HG03558 (cell line): Measurements from ENCODE around the gene PPP4C.

Experiments
- ATAC-seq: cut with Tn5 transposase; IDR thresholded peaks from one replicate; pipeline ENCODE4 v1.9.1; 2021; ENCODE audit warnings: moderate number of reproducible peaks; ENCODE audit not compliant: unreplicated experiment; ENCODE audit errors: extremely low read depth

The PPP4C gene

DNA sequence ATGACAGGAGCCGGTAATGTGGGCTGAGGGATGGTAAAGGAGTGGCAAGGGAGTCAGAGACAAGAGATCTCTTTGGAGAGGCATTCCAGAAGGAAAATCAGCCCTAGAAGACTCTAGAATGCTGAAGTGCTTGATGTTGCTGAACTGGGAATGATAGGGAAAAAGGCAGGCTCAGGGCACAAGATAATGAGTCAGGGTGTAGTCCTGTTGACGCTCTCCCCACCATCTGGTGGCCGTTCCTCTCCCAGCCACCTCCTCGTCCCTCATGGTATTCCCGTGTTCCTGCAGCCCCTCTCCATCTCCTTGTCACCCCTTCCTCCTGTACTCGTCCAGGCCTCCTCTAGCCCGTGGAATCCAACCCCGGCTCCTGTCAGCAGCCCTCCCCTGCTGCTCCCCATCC, 21.3 kb upstream of the PPP4C start:
- no peak for ATAC-seq

DNA sequence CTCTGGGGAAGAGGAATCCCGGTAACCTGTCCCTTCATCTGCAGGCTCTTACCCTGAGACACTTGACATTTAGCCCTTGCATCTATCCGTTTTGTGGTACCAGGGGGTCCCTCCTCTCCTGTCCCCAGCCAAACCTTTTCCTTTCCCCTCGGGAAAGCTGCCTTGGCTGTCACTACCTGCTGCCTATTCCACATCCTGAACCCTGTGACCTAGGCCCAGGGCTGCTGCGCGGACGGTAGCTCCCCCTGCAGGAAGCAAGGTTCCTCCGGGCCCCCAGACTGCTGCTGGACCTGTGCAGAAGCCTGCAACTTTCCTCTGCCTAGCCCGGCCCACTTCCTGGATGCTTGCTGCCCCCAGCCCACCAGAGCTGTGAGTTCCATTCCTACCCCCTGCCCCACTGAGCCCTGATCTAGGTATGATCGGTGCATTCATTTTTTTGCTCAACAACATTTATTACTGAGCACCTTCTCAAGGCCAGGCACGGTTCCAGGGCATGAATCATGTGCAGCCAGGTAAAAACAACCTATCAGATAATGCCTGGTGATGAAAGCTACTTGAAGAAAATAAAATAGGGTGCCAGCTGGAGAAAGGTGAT, 20.7 kb upstream of the PPP4C start:
- no peak for ATAC-seq

DNA sequence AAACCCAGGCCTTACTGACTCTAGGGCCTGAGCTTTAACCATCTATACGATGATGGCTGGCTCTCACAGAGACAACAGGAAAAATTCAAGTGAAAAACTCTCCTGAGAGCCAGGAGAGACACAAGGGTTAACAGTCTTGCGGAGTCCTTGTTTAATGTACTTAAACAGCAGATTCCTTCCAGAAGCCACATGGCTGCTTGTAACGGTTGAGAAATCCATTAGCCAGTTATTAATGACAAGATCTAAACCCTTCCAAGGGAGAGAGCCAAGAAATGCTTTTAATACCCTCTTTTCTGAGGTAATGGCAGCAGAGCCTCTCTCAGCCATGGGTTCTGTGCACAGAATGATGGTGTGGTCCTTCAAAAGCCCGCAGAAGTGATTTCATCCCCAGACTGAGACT, 15.4 kb upstream of the PPP4C start:
- ATAC-seq = no peak

DNA sequence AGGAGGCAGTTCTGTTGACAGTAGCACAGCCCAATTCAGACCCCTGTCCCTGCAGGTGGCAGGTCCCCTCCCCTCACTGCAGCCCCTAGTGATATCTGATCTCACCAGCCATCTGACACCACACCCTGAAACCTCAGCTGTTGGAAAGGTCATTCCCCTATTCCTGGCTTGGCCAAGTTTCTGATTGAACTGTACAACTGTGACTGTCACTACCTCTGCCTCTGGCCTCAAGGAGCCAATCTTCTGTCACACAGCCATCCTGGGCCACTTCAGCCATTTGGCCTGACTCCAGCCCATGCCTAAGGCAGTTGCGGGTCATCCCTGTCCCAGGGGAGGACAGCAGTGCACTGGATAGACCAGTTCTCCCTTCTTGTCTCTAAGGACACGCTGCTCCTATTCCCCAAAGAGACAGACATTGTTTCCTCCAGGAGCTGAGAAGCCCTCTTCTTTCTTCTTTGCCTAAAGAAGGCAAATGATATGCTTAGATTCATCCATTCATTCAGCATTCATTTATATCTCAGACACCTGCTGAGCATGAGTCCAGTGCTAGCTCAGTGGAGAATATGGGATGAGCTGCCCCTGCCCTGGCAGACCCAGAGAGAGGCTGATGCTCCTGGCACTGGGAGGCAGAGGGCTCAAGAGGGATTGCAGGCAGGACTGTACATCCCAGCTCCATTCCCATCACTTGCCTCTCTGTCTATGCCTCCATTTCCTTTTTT, 14.8 kb upstream of the PPP4C start:
- no peak for ATAC-seq

DNA sequence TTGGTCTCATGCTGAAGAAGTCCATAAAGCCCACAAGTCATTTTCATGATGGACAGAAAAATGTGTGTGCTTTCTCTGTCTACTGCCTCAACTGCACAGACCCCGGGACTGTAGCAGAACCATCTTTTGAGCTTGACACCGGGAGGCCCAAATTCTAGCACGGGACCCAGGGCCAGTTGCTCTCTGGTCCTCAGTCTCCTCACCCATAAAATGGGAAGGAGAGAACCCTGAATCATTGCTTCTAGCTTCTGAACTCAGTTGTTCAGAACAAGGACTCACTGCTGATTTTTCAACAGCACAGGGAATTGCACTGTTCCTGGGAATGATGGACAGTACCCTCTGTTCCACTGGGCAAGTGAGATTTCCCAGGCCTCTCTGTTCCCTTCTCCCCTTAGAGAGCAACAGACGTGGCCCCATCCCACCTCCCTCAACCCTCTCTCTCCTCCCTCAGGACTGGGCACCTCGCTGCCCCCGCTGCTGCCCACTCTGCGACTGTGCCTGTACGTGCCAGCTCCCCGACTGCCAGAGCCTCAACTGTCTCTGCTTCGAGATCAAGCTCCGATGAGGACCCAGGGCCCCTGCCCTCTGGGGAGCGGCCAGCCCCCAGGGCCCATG, 12.4 kb upstream of the PPP4C start:
- ATAC-seq = no peak

DNA sequence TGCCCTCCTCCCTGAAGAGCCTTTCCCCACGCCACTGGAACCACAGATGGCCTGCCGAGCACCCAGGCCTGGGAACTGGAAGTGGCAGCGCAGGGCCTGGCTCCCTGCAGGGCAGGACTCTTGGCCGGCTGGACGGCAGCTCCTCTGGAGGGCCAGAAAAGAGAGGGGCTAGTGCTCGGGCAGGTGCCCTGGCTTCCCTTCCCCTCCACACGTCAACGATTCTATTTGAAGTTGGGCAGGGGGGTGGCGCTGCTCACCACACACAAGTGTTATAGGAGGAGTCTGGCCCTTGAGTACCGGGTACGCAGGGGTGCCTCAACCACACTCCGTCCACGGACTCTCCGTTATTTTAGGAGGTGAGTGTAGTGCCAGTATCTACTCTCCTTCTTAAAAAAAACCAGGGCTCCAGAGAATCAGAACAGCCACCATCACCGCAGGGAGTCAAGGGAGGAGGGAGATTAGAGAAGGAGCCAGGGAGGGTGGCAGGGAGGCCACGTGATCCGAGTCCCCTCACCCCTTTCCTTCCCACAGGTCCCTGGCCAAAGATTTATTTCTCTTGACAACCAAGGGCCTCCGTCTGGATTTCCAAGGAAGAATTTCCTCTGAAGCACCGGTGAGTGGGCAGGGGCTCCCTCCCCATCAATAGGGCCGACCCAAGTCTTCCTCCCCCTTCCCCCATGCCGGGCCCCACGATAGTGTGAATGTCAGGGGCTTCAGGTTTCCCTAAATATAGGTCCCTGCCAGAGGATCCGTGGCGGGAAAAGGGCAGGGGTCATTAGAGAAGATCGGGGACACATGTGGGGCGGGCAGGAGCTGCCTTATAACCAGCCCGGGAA, 11.7 kb upstream of the PPP4C start:
- no peak for ATAC-seq

DNA sequence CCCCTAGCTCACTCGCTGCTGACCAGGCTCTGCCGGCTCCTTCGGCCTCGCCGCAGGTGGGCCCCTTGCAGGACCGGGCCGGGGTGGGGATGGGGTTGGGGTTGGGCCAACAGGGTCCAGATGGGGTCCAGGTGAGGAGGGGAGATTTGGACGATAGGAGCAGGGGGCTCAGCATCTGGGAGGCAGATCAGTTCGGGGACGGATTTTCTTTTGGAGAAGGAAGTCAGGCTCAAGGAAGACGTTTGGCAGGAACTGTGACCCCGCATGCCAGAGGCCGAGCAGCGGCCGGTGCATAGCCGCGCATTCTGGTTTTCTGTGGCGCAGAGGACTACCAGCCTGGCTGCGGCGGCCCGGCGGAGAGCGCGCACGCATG, 11.1 kb upstream of the PPP4C start:
- no peak for ATAC-seq

DNA sequence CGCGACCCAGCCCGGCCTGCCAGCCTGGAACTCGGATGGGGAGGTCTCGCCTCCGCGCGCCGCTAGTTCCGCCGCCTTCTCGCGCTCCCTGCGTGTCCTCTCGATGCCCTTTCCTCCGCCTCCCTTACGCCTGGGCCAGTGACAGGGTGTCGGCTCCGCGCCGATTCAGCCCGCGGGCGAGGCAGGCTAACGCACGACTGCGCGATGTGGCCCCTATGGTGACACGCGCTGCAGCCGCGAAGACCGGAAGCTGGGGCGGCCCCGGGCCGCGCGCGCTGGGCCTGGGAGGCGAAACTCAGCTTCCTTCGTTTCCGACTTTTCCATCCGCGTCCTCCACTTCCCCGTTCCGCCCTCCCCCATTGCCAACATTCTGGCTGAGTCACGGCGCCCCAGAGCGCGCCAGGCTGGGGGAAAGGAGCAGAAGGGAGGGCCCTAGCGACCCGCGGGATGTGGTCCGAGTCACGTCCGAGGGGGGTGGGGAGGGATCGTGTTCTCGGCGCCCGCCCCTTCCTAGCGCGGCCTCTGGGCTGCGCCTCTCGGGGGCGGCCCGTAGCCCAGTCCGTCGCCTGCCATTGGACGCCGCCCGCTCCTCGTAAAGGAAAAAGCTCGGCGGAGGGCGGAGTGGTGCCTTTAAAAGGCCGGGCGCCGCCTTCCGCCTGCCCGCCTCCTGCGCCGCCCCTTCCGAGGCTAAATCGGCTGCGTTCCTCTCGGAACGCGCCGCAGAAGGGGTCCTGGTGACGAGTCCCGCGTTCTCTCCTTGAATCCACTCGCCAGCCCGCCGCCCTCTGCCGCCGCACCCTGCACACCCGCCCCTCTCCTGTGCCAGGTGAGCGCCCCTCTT, 10.5 kb upstream of the PPP4C start, which contains the start of gene ALDOA:
TSS of gene ALDOA (plus strand) at position 659 of the 841 bp plus-strand sequence. CDS start 1,138 bp downstream, outside the sequence.
- ATAC-seq = peak; percentile 51

DNA sequence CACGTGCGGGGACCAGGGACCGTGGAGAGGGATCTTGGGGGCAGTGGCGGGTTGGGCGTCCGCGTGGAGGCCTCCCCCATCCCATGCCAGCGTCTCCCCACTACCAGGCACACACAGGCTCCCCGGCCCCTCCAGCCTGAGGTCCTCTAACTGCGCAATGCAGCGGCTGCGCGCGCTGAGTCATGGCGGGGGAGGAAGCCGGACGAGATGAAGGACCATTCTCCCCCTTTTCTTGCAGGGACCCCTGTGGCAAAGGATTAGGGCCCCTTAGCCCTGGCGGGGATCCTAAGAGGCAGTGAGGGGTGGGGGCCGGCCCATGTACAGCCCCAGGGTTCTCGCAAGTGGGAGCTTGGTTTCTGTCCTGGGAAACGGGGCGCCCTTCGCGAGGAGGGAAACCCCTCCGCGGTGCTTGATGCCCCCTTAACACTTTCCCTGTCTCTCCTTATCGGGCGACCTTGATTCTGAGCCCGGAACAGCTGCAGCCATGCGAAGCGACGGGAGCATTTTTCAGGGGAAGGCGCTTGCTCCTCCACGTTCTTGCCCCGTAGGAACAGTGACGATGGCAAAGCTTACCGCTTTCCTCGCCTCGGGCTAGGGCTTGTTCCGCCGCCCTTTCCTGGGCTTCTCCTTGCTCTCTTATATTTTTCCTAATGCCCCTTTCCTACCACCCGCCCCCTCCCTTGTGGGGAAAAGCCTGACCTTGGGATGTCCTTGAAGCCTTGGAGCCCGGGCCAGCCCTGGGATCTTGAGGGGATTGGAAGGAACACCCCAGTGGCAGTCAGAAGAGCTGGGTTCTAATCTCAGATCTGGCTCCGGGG, 9.6 kb upstream of the PPP4C start:
- ATAC-seq = no peak

DNA sequence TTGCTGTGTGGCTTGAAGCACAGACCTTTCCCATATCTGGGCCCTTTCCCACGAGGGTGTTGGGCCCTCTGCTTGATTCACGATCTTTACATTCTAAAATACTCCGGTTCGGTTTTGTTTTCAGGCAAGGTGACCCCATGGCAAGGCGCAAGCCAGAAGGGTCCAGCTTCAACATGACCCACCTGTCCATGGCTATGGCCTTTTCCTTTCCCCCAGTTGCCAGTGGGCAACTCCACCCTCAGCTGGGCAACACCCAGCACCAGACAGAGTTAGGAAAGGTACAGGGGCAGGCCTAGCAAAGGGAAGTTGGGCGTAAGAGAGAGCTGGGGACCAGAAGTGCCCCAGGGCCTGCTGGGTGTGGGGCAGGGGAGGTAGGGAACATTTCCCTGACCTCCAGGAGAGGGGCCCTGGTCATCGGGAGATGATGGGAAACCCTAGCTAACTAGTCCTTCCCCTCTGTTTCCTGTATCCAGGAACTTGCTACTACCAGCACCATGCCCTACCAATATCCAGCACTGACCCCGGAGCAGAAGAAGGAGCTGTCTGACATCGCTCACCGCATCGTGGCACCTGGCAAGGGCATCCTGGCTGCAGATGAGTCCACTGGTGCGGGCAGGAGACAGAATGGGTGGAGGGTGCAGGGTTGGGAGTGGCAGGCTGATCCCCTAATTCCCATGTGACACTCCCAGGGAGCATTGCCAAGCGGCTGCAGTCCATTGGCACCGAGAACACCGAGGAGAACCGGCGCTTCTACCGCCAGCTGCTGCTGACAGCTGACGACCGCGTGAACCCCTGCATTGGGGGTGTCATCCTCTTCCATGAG, 8.8 kb upstream of the PPP4C start:
- no peak for ATAC-seq

DNA sequence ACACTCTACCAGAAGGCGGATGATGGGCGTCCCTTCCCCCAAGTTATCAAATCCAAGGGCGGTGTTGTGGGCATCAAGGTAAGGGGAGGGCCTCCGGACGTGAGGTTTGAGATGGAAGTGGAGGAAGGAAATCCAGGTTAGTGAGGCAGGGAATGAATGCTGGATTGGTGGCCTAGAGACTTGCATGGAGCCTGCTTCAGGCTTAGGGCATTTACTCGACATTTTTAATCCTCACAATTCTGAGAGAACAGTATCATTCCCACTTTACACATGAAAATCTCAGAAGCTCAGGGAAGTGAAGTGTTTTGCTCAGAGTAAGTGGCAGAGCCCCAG, 8.2 kb upstream of the PPP4C start:
- no peak for ATAC-seq

DNA sequence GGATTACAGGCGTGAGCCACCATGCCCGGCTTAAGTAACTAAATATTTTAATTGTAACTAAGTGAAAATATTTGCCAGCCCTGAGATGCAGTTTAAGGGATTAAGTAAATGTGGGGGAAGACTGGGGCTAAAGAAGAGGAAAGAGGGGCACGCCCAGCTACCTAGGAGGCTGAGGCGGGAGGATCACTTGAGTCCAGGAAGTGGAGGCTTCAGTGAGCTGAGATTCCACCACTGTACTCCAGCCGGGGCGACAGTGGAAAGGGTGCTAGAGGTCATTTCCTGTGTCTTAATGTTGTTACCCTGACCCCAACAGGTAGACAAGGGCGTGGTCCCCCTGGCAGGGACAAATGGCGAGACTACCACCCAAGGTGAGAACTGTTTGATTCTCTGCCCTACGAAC, 7.5 kb upstream of the PPP4C start:
- no peak for ATAC-seq

DNA sequence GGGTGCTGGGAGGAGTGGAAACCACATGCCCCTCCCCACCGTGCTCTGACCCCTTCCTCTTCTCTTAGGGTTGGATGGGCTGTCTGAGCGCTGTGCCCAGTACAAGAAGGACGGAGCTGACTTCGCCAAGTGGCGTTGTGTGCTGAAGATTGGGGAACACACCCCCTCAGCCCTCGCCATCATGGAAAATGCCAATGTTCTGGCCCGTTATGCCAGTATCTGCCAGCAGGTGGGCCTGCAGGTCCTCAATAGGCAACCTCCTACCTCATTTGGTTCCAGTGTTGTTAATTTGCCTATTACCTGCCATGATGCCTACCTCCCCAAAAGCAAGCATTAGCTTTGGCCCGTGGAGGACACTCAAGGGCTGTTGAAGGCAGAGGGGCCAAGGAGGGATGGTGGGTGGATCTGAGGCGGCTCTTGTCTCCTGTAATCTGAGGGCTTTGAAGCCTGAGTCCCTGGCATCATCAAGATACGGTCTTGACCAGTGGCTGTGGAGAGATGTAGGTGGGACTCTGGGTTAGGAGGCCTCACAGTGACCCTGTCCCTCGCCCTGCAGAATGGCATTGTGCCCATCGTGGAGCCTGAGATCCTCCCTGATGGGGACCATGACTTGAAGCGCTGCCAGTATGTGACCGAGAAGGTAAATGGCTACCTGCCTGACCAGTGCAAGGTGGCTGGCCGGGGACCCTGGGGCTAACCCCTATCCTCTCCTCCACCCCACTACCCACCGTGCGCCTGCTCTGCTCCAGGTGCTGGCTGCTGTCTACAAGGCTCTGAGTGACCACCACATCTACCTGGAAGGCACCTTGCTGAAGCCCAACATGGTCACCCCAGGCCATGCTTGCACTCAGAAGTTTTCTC, 6.8 kb upstream of the PPP4C start:
- ATAC-seq = no peak

DNA sequence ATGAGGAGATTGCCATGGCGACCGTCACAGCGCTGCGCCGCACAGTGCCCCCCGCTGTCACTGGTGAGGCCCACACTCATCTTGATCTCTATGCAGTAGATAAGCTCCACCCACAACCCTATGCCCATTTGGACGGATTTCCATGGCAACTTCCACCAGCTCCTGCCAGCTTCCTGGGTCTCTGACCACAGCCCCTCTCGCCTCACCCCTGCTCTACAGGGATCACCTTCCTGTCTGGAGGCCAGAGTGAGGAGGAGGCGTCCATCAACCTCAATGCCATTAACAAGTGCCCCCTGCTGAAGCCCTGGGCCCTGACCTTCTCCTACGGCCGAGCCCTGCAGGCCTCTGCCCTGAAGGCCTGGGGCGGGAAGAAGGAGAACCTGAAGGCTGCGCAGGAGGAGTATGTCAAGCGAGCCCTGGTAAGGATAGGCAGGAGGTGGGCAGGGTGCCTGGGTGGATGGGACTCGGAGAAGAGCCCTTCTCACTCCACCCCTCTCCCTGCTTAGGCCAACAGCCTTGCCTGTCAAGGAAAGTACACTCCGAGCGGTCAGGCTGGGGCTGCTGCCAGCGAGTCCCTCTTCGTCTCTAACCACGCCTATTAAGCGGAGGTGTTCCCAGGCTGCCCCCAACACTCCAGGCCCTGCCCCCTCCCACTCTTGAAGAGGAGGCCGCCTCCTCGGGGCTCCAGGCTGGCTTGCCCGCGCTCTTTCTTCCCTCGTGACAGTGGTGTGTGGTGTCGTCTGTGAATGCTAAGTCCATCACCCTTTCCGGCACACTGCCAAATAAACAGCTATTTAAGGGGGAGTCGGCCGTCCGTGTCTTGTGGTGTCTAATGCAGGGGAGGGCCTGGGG, 6.0 kb upstream of the PPP4C start:
- no peak for ATAC-seq

DNA sequence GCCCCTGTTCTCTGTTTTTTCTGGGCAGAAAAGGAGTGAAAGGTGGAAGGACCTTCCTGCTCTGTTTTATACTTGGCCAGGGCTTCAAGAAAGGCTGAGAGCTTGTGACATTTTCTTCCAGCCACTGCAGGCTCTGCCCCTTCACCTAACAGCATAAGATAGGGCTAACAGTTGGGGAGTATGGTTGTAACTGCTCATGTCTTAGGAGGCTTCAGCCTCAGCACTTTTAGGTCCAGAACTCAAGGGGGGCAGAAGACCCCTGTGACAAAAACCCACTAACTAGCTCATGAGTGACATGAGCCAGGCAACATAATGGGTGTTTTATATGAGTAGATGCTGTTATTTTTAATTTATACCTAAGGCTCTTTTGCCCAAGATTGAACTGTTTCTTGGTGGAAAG, 5.3 kb upstream of the PPP4C start:
- ATAC-seq = no peak

DNA sequence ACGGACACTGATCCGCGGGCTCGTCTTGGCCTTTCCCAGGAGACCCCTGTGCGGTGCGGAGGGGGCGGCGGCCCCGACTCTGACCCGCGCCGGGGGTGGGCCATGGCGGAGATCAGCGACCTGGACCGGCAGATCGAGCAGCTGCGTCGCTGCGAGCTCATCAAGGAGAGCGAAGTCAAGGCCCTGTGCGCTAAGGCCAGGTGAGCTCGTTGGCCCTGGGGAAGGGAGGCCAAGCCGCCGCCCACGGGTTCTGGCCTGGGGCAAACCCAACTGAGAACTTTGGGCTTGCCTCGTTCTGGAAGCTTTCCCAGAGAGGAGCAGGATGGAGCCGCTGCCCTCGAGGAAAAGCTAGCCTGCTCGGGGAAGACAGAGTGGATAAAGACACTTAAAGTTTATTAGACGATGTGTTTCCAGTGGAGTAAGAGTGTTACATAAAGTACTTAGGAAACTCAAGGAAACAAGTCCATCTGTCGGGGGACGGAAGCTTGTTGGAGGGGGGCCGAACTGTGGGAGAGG, 540 bp downstream of the PPP4C start:
- no peak for ATAC-seq

DNA sequence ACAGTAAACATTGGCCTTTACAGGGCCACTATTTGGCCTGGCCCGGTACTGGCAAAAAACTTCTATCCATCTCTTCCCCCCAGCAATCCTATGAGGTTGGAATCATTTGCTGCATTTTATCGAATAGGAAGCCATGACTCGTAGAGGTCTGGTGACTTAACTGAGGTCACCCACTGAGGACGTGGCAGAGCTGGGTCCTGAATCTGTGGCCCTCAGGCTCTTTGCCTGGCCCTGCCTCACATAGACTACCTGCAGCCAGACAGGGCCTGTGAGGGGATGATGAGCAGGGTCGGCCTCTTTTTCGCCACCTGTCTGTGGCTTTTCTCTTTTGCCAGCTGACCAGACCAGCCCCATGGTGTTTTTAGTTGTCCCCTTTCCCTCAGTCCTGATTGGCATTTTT, 1.9 kb downstream of the PPP4C start:
- ATAC-seq = no peak
